Spleen (tissue), 11 donors: ENCODE data around the gene SCGB1D1. TPM values are rescaled to one million over a fixed set of nuclear protein-coding genes. Genes with fewer than 3 reads are reported as not detected.

Experiments
- DNase-seq: peaks from one replicate; pipeline ENCODE4 v3.0.0-alpha.2; 2020
- H3K27ac ChIP-seq, 8 donors: fragments of 200-600 bp; sonication (generic) in 7 of 8; 1 replicate in 4 of 8; 2 replicates in 4 of 8; pipeline versions ENCODE4 v1.5.0 to v1.8.0; 2016 to 2021; ENCODE audit warnings: inconsistent platforms in 4 of 8, mild to moderate bottlenecking in 4 of 8, moderate library complexity in 1 of 8
- H3K27me3 ChIP-seq, 7 donors: fragments of 200-600 bp; sonication (generic) in 6 of 7; replicated peaks in 1 of 7; 1 replicate in 4 of 7; 2 replicates in 3 of 7; pipeline versions ENCODE4 v1.5.0 to v1.8.0; 2016 to 2021; ENCODE audit warnings: inconsistent platforms in 3 of 7, mild to moderate bottlenecking in 1 of 7
- H3K36me3 ChIP-seq, 6 donors: fragments of 200-600 bp; sonication (generic) in 5 of 6; 1 replicate in 4 of 6; 2 replicates in 2 of 6; pipeline versions ENCODE4 v1.5.0 to v1.8.0; 2016 to 2021; ENCODE audit warnings: inconsistent platforms in 2 of 6
- H3K4me1 ChIP-seq, 6 donors: fragments of 200-600 bp; sonication (generic) in 5 of 6; 1 replicate in 3 of 6; 2 replicates in 3 of 6; pipeline versions ENCODE4 v1.5.0 to v1.8.0; 2016 to 2021; ENCODE audit warnings: inconsistent platforms in 3 of 6
- H3K4me3 ChIP-seq, 8 donors: fragments of 200-600 bp; sonication (generic) in 7 of 8; 1 replicate in 4 of 8; 2 replicates in 4 of 8; pipeline versions ENCODE4 v1.5.0 to v1.8.0; 2016 to 2021; ENCODE audit warnings: inconsistent platforms in 4 of 8, mild to moderate bottlenecking in 4 of 8, moderate library complexity in 2 of 8
- H3K9me3 ChIP-seq, 8 donors: fragments of 200-600 bp; sonication (generic) in 7 of 8; 1 replicate in 4 of 8; 2 replicates in 4 of 8; pipeline versions ENCODE4 v1.5.0 to v1.8.0; 2016 to 2021; ENCODE audit warnings: inconsistent platforms in 4 of 8
- CTCF ChIP-seq, 11 experiments: fragments of 200-600 bp in 7 of 11; fragments of 450-650 bp in 4 of 11; sonication (generic) in 4 of 11; IDR thresholded peaks in 8 of 11; conservative IDR thresholded peaks in 3 of 11; 1 replicate in 7 of 11; 2 replicates in 4 of 11; pipeline versions ENCODE4 v1.4.0 to v1.8.0; 2016 to 2021; ENCODE audit warnings: antibody characterized with exemption in 11 of 11, inconsistent platforms in 4 of 11, mild to moderate bottlenecking in 1 of 11
- POLR2A ChIP-seq, 3 donors: fragments of 450-650 bp; IDR thresholded peaks; one replicate each; pipeline ENCODE4 v1.5.1; 2017; ENCODE audit warnings: antibody characterized with exemption in 3 of 3, mild to moderate bottlenecking in 1 of 3
- POLR2AphosphoS5 ChIP-seq, 3 donors: sonication (generic); formaldehyde crosslinking; IDR thresholded peaks; one replicate each; pipeline ENCODE4 v1.5.1; 2017; ENCODE audit warnings: antibody characterized with exemption in 3 of 3
- WGBS, 5 donors: extraction: QIAGEN DNeasy Blood & Tissue Kit in 3 of 5; methylation state at CpG; one replicate each; pipeline versions ENCODE4 v1.1.5 to v1.1.7; 2013 to 2018; 5-methylcytosine and 5-hydroxymethylcytosine counted together
- intact Hi-C: fragments of 100-400 bp; cut with DNase I; formaldehyde crosslinking; loops from one replicate; pipeline ENCODE4 v1.15.0; 2023; ENCODE audit warnings: low total_unique reads
- polyA plus RNA-seq, 3 donors: library from polyadenylated mRNA; stranded (reverse); fragments of 200-250 nt; gene quantifications; one replicate each; pipeline ENCODE4 v1.2.1, GENCODE V29; 2013
- total RNA-seq, 7 donors: library from RNA; depleted of rRNA in 3 of 7; stranded (reverse); fragments of >200 nt in 3 of 7; fragmentation: NEBNext Ultra II Directional in 4 of 7; extraction: Animal tissue kit (Norgen Biotek cat#: 25700) in 4 of 7; gene quantifications; one replicate each; pipeline versions ENCODE4 v1.1.0 to v1.2.1, GENCODE V29; 2016 to 2021
- donor health status: healthy with polysubstance abuse.
- donor health status: DM: no; HTN: no; CAD: no; lungs with moderate emphysema.
- donor health status: DM: no; HTN: no; CAD: no.
- donor health status: Bipolar disorder and iron deficiency.
- donor health status: healthy.
- donor health status: DM: no; HTN: no; CAD: no.
- donor health status: DM: yes; HTN: yes; CAD: no.

SCGB1D1 gene
- total and polyA plus RNA-seq, 10 donors = not detected

GRCh38 chr11:62145261-62145871 lies 44.6 kb upstream of the SCGB1D1 start:
- intact Hi-C loops = no loop called here
- Histone ChIP-seq H3K27ac (no peak overlapping the region), H3K4me1 (peaks cover 0 to 5% (median 0%) of the 10 kb centered on the region in 6 donors), H3K4me3 (no peak overlapping the region), H3K9me3 (no peaks in the 10 kb centered on the region), H3K27me3 (no peaks in the 10 kb centered on the region), H3K36me3 (peaks cover 3 to 100% (median 79%) of the 10 kb centered on the region in 6 donors)
- 93 to 99% (median 96%) methylated on average over 10 to 11 of the region's 11 CpGs for WGBS, 5 donors
- DNase-seq = peak; percentile 51
- TF ChIP-seq POLR2AphosphoS5 (IDR thresholded peaks at IDR 0.05) = no peak
- TF ChIP-seq POLR2A (IDR thresholded peaks at IDR 0.05) = no peak
- no peak for TF ChIP-seq CTCF (IDR thresholded peaks at IDR 0.05 in 8 of 11, conservative IDR thresholded peaks at IDR 0.05 in 3 of 11)

DNA sequence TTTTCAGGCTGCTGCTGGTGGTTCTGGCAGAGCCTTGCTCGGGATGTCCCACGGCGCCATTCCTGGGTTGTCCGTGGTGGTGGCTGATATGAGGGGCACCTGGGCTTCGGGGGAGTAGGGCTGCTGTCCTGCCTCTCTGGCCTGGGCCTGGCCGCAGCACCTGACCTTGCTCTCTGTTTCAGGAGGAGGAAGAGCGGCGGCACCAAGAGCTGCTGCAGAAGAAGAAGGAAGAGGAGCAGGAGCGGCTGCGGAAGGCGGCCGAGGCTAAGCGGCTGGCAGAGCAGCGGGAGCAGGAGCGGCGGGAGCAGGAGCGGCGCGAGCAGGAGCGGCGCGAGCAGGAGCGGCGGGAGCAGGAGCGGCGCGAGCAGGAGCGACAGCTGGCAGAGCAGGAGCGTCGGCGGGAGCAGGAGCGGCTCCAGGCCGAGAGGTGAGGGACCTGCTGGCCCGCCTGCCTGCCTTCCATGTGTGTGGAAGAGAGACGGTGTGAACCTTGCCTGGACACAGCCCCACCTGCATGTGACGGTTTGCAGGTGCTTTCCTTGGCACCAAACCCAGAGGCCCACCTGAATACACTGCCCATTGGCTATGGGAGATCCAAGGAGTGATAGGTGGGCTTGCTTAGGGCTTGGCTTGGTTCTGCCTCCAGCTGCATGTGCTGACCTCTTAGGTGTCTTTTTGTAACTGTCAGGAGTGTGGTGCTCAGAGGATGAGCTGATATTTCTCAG lies 43.4 kb upstream of the SCGB1D1 start:
- DNase-seq = peak; percentile 58

DNA sequence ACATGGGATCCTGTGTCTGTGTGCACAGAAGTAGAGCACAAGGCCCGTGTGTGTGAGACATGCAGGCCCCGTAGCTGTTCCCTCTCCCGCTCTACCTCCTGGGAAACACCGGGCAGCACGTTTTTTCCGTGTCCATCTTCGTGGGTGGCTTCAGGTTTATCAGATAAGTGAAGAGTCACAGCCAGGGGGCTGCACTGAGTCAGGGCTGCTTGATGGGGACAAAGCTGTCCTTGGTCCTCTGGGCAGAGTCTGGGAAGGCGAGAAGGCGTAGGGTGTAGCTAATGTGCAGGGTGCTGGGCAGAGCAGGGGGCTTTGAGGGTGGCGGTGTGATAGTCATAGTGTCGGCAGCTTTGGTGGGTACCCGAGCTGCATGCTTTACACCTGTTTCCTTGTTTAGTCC lies 42.5 kb upstream of the SCGB1D1 start:
- 93 to 97% (median 96%) methylated on average over 11 to 12 of the region's 12 CpGs for WGBS, 5 donors
- DNase-seq = peak; percentile 37
- no peak overlapping the region for H3K27ac ChIP-seq
- H3K9me3 ChIP-seq = no peaks in the 10 kb centered on the region
- TF ChIP-seq CTCF (IDR thresholded peaks at IDR 0.05 in 8 of 11, conservative IDR thresholded peaks at IDR 0.05 in 3 of 11) = no peak
- no peak for TF ChIP-seq POLR2AphosphoS5 (IDR thresholded peaks at IDR 0.05)
- TF ChIP-seq POLR2A (IDR thresholded peaks at IDR 0.05) = no peak
- intact Hi-C loops = no loop called here
- H3K4me3 ChIP-seq = no peak overlapping the region
- peaks cover 3 to 100% (median 86%) of the 10 kb centered on the region in 6 donors for H3K36me3 ChIP-seq
- H3K27me3 ChIP-seq = no peaks in the 10 kb centered on the region
- H3K4me1 ChIP-seq = no peaks in the 10 kb centered on the region

More for the DNA sequence above, 43.4 kb upstream of the SCGB1D1 start:
- Histone ChIP-seq H3K36me3 (peaks cover 3 to 100% (median 81%) of the 10 kb centered on the region in 6 donors), H3K4me1 (no peaks in the 10 kb centered on the region), H3K9me3 (no peaks in the 10 kb centered on the region), H3K27me3 (no peaks in the 10 kb centered on the region), H3K4me3 (no peak overlapping the region), H3K27ac (no peak overlapping the region)
- intact Hi-C loops = no loop called here
- TF ChIP-seq CTCF (IDR thresholded peaks at IDR 0.05 in 8 of 11, conservative IDR thresholded peaks at IDR 0.05 in 3 of 11) (no peak), POLR2A (IDR thresholded peaks at IDR 0.05) (no peak), POLR2AphosphoS5 (IDR thresholded peaks at IDR 0.05) (no peak)
- WGBS, 5 donors = 93 to 97% (median 94%) methylated on average over 33 to 36 of the region's 36 CpGs

DNA sequence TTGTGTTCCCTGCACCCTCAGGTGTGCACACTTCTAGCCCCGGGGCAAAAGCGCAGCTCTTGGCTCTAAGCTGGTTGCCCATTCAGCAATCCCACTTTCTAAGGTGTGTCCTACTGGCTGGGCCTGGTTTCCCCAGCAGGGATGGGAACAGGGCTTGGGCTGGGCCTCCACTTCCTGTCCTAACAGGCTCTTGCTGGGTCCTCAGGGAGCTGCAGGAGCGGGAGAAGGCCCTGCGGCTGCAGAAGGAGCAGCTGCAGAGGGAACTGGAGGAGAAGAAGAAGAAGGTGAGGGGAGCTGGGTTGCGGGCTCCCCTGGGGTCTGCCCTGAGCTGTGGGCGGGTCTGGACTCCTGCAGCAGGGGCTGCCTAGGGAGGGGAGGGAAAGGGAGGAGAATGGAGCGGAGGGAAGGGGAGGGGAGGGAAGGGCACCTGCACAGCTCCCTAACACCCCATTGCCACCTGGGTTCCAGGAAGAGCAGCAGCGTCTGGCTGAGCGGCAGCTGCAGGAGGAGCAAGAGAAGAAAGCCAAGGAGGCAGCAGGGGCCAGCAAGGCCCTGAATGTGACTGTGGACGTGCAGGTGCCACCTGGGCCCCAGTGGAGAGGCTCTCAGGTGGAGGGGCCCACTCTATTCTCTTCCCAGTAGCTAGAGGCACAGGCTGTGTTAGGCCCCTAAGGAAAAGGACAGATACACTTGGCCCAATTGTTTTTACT lies 41.6 kb upstream of the SCGB1D1 start:
- DNase-seq = peak; percentile 51
- TF ChIP-seq POLR2A (IDR thresholded peaks at IDR 0.05) (no peak), POLR2AphosphoS5 (IDR thresholded peaks at IDR 0.05) (no peak), CTCF (IDR thresholded peaks at IDR 0.05 in 8 of 11, conservative IDR thresholded peaks at IDR 0.05 in 3 of 11) (no peak)
- WGBS, 5 donors = 91 to 97% (median 94%) methylated on average over 10 of the region's 10 CpGs

More for the DNA sequence above, 41.6 kb upstream of the SCGB1D1 start:
- Histone ChIP-seq H3K27me3 (no peaks in the 10 kb centered on the region), H3K9me3 (no peaks in the 10 kb centered on the region), H3K27ac (no peak overlapping the region), H3K4me1 (no peaks in the 10 kb centered on the region), H3K36me3 (peaks cover 3 to 100% (median 85%) of the 10 kb centered on the region in 6 donors), H3K4me3 (no peak overlapping the region)
- intact Hi-C loops = no loop called here
